Measurements from ENCODE around the gene ANKRD60.

Gene ANKRD60, protein sequence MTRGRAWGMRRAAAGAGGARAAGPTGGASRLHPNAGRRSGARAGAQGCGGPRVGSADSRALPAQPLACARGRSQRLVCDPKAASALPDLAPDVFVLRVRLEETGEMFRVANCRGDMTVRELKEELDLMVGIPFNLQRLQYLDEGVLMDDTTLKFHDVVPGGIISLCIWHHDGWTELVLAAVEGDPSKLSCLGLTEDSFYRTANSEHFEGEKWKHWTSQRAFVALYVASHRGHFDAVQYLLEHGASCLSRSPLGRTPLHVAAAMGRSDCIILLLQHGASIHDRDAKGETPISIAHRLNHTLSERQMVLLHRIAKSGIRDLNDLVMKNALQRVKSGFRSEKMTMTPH

GRCh38 chr20:58228484-58229197 is at the start of gene ANKRD60:
Gene ANKRD60 (minus strand): TSS chr20:58228653. CDS start chr20:58228653, 0 bp downstream.
- DNase-seq (ENCODE audit: low spot score): no peak

DNA sequence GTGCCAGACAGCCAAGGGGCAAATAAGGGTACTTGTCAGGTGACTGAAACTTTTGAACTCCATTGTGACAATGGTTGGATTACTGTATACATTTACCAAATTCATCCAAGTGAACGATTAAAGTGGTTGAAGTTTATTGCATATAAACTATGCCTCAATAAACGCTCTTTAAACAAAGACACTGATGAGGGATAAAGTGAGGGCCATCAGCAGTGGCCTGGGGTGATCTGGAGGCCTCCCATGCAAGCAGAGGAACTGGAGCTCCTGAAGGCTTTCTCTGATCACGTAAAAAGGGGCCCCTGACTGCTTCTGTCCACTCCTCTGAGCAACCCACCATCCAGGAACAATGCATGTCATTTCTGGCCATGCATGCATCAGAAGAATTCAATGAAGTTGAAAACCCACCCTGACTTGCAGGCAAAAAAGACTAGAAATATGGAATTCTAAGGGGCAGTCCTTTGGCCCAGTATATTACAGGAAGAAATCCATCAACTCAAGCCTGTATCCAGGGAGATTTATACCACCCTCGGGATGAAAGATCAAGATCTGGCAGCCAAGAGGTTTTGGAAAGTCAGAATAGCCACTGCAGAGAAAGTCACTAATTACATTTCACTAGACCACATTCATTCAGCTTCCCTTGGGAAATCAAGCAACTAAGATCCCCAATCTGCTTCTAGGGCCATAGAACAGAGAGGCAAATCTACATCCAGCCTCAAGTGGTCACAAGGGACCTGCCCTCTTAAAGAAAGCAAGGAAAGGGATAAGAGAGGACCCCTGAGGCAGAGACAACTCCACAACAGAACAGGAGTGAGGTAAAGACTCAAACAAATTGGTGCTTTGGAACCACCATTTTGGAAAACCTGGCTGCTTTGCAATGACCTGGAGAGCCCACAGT is 49.4 kb upstream of the ANKRD60 start:
- DNase-seq (ENCODE audit: low spot score): no peak

- DNase-seq (ENCODE audit: low spot score): no peak
These were observed 48.7 kb upstream of the ANKRD60 start for GRCh38 chr20:58277107-58277506.

GRCh38 chr20:58274384-58274783 is 45.9 kb upstream of the ANKRD60 start:
- DNase-seq (ENCODE audit: low spot score): no peak

DNA sequence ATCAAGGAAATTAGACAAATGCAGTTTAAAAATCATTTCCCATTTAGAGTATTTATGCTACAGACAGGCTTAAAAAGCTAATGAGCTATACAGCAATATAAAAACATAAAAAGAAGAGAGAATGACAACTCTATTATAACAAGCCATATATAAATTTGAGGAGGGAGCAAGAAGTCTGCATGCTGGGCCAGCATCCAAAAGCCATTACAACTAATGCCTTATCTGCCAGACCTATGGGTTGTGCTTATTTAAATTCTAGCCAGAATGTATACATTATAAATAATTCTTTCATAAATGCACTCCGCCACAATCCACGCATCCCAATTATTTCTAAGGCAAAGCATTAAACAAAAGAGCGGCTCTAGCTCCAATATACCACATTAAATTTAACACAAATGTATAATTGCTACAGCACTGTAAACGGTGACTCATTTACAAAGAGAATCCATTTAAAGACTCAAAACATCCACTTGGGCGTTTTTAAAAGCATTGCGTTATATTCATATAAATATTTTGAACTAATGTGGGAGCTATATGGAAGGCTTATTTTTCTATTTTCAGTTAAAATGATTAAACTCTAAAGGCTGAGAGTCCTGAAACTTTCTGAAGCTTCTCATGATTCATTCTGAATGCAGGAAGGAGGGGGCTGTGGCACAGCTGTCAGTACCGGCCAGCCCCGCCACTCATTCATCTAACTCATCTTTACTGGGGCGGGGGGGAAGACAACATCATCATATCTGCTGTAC is 43.3 kb upstream of the ANKRD60 start:
- DNase-seq (ENCODE audit: low spot score): peak; percentile 46

DNA sequence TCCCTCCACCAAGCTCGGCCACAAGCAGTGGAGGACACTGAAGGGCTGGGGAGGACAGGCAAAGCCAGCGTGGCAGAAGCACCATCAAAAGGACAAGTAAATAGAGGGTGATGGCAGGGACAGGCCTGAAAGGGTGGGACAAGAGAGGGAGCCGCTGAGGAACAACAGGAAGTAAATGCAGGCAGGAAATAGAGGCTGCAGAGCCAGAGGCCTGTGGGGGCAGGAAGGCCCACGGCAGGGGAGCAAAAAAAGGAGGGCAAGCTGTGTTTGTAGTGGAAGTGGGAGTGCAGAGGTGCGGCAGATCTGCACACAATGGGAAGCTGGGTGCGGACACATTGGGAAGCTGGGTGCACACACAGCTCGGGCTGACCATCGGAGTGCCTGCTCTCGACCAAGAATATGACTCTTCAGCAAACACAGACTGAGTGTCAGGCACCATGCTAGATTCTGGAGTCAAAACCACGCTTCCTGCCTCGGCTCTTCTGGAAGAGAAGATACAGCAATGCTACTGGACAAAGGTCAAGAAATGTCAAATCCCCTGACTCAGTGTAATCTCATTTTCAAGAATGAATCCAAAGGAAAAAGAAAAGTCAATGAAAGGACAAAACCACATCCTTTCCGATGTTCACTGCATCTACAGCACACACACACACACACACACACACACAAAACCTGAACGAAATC is 40.6 kb upstream of the ANKRD60 start:
- DNase-seq (ENCODE audit: low spot score): no peak

- no peak for DNase-seq (ENCODE audit: low spot score)
These were observed 40.0 kb upstream of the ANKRD60 start for GRCh38 chr20:58268421-58268821.

GRCh38 chr20:58267389-58268215 is 39.1 kb upstream of the ANKRD60 start:
- DNase-seq (ENCODE audit: low spot score): no peak

GRCh38 chr20:58264271-58264670 is 35.8 kb upstream of the ANKRD60 start:
- no peak for DNase-seq (ENCODE audit: low spot score)

DNA sequence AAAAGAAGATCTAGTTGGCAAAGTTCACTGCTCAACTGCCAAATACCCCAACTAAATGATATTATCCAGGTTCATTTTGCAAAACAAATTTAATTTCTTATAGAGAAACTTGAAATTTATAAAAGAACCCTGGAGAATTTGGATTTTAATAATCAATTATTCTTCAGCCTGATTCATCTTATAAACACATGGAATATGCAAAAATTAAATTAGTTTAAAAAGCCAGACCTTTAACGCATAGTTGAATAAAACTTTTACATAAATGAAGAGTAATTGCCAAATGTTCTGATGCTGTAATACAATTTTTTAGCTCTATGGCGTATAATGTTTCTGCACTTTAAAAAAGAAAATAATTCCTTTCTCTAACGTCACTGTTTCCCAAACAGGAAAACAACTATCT is 33.2 kb upstream of the ANKRD60 start:
- no peak for DNase-seq (ENCODE audit: low spot score)

DNA sequence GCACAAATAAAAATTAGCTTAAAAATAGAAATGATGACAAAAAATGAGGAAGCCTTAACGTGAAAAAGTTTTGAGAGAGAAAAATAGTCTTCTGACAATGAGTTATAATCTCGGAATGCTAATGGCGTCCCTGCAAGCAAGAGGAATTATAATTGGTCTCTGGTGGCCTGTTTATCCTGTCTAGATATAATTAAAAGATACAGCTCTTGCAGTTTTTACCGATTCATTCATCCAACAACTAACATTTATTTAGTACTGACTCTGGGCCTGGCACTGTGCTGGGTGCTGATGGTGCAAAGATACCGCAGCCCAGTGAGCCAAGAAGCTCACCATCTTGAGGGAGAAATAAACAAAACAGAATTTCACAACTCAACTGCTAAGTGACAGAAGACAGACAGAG is 31.6 kb upstream of the ANKRD60 start:
- DNase-seq (ENCODE audit: low spot score): no peak

DNA sequence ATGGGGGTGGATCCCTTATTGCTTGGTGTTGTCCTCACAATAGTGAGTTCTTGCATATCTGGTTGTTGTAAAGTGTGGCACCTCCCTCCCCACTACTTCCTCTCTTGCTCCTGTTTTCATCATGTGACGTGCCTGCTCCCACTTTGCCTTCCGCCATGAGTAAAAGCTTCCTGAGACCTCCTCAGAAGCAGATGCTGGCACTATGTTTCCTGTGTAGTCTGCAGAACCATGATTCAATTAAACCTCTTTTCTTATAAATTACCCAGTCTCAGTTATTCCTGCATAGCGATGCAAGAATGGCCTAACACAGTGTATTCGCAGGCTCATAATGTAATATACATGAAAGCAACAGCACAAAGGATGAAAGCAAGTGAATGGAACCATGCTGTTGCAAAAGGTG is 28.4 kb upstream of the ANKRD60 start:
- no peak for DNase-seq (ENCODE audit: low spot score)

DNA sequence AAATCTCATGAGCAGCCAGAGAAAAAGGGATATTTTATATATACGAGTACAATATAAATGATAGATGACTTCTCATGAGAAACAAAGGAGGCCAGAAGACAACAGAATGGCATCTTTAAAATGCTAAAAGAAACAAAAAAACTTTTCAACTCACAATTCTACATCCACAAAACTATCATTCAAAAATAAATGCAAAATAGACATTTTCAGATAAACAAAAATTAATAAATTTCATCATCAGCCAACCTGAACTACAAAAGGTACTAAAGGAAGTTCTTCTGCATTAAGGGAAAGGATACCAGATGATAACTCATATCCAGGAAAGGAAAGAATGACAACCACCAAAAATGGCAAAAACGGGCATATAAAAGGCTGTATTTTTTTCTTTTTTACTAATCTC is 27.9 kb upstream of the ANKRD60 start:
- no peak for DNase-seq (ENCODE audit: low spot score)

DNA sequence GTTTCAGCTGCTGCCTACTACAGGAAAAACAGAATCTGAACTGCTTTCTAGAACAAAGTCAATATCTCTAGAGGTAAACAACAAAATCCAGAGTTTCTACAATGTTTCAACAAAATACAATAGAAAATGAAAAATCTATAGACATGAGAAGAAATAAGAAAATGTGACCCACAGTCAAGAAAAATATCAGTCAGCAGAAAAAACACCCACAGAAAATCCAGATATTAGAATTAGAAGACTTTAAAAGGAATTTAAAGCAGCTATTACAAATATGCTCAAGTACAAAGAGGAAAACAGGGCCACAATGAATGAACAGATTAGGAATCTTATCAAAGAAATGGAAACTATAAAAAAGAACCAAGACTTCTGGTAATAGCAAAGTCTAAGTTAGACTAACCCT is 26.4 kb upstream of the ANKRD60 start:
- no peak for DNase-seq (ENCODE audit: low spot score)

DNA sequence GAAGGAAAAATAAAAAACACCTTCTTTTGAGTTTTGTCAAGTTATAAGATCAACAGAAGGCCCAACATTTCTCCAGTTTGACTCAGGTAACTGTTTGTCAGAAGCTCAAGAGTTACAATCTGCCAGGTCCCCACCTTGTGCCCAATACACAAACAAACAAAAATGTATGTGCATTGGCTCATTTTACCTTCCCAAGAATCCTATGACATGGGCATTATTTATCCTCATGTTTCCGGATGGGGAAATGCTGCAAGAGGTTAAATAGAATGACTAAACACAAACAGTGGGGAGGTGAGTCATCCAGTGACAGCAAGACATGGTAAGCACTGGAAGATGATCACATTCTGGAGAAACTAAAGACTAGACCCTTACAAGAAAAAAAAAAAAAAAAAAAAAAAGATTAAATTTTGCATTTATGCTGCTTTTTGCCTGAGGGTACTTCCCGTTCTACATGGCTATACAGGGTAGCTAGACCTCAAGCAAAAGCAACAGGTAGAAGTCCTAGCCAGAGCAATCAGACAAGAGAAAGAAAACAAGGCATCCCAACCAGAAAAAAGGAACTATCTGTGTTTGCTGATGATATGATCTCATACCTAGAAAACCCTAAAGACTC is 23.6 kb upstream of the ANKRD60 start:
- DNase-seq (ENCODE audit: low spot score): peak; percentile 34

DNA sequence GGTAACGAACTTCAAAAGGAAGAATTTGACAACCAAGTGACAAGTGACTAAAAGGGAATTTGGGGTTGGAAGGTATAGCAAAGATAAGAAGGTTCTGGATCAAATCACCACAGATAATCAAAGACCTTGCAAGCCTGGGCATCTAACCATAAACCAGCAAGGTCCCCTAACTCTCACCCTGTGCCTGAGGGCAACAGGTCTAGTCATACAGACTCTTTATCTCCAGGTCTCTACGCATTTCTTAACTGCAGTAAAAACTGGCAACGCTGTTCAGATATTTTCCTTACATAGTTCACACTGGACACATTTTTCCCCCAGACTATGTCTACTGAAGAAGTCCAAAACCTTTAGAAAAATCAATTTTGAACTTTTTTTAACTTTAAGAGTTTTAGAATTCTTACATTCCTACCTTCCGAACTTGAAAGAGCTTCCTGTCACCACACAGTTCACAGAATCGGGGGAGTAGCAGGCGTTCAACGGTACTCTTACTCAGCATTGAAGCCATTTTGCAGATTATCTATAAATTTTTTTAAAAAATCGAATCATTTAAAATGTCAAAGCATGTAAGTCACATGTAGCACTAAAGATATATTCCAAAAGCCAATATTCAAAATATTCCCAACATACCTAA is 23.0 kb upstream of the ANKRD60 start:
- no peak for DNase-seq (ENCODE audit: low spot score)

DNA sequence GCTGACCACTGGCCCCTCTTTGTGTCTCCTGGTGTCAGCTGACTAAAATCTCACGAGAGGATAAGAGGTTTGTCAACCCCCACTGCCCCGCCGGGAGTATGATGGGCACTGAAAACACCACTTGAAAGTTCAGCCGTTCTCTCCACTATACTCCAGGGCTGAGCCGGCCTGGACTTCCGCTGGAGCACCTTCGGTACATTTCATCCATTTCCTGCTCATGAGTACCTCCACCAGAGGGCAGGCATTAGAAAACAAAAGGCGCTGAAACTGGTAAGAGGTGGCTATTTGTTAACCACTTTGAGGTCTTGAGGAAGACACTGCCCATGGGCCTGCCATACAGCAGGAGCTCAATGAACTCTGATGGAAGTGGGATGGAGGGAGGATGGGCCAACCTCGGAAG is 17.9 kb upstream of the ANKRD60 start:
- DNase-seq (ENCODE audit: low spot score): no peak

DNA sequence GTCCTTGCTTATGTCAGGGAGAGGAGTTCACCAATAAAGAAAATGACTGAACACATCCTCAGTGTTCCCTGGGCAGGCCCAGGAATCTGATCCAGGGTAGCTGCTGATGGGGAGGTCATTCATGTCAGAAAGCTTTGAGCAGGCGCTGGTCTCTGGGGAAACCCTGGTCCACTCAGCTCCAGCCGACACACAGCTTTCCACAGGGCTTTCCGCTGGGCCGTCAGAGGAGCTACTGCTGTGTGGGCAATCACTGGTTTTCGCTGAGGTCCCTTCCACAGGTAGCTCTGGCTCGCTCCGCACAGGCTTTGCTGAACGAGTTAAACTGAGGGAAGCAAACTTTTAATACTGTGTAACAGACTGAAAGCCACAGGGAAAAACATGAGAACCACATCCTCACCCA is 17.5 kb upstream of the ANKRD60 start:
- DNase-seq (ENCODE audit: low spot score): no peak

GRCh38 chr20:58245181-58245891 is 16.9 kb upstream of the ANKRD60 start:
- no peak for DNase-seq (ENCODE audit: low spot score)
